ENCODE measurements around the gene GJB6. TPM values are rescaled to one million over a fixed set of nuclear protein-coding genes. Genes with fewer than 3 reads are reported as not detected.

The GJB6 gene
- polyA plus RNA-seq, 1 of the 3 experiments (the other 2 are of a cell fraction) = not detected

GRCh38 chr13:20222553-20222952 lies 9.6 kb downstream of the GJB6 start:
- H3K9ac ChIP-seq = no peak overlapping the region
- H3K27me3 ChIP-seq (ENCODE audit: insufficient read depth) = peaks cover 88% of the 10 kb centered on the region
- ChIA-PET POLR2A (no interaction called here), CTCF (interaction anchor here (0.6 kb wide), 1 partner anchor 678 kb away, joined by 3 read pairs; no protein-coding TSS in a partner anchor)
- no peak for DNase-seq
- TF ChIP-seq RFX5 (IDR thresholded peaks at IDR 0.05; ENCODE audit: low read length) (no peak), GABPA (IDR thresholded peaks at IDR 0.05; ENCODE audit: low read depth) (no peak), MAX (IDR thresholded peaks at IDR 0.05; ENCODE audit: low read depth) (no peak), EZH2phosphoT487 (IDR thresholded peaks at IDR 0.05; ENCODE audit: borderline replicate concordance, low read depth) (no peak), TEAD4 (IDR thresholded peaks at IDR 0.05; ENCODE audit: borderline replicate concordance, insufficient read depth) (no peak), PBX3 (IDR thresholded peaks at IDR 0.05) (no peak), FOXJ3 (CRISPR knock-in tag; IDR thresholded peaks at IDR 0.05) (no peak), MXI1 (IDR thresholded peaks at IDR 0.05; ENCODE audit: low read depth, low read length) (no peak), TAF1 (IDR thresholded peaks at IDR 0.05; ENCODE audit: borderline replicate concordance, low read depth, low read length) (no peak), FOSL2 (IDR thresholded peaks at IDR 0.05; ENCODE audit: borderline replicate concordance, low read depth) (no peak), GATA2 (CRISPR knock-in tag; IDR thresholded peaks at IDR 0.05) (no peak), RCOR1 (IDR thresholded peaks at IDR 0.05; ENCODE audit: low read length) (no peak)
- TF ChIP-seq, protein P1, sequence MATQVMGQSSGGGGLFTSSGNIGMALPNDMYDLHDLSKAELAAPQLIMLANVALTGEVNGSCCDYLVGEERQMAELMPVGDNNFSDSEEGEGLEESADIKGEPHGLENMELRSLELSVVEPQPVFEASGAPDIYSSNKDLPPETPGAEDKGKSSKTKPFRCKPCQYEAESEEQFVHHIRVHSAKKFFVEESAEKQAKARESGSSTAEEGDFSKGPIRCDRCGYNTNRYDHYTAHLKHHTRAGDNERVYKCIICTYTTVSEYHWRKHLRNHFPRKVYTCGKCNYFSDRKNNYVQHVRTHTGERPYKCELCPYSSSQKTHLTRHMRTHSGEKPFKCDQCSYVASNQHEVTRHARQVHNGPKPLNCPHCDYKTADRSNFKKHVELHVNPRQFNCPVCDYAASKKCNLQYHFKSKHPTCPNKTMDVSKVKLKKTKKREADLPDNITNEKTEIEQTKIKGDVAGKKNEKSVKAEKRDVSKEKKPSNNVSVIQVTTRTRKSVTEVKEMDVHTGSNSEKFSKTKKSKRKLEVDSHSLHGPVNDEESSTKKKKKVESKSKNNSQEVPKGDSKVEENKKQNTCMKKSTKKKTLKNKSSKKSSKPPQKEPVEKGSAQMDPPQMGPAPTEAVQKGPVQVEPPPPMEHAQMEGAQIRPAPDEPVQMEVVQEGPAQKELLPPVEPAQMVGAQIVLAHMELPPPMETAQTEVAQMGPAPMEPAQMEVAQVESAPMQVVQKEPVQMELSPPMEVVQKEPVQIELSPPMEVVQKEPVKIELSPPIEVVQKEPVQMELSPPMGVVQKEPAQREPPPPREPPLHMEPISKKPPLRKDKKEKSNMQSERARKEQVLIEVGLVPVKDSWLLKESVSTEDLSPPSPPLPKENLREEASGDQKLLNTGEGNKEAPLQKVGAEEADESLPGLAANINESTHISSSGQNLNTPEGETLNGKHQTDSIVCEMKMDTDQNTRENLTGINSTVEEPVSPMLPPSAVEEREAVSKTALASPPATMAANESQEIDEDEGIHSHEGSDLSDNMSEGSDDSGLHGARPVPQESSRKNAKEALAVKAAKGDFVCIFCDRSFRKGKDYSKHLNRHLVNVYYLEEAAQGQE (IDR thresholded peaks at IDR 0.05; ENCODE audit: low read depth, low read length) = no peak
- no peaks in the 10 kb centered on the region for H3K9me2 ChIP-seq
- H3K9me3 ChIP-seq = no peaks in the 10 kb centered on the region
- H3K36me3 ChIP-seq (replicated peaks in 1 of 2; ENCODE audit: control insufficient read depth in 1 of 2, insufficient read depth in 2 of 2, low read length in 1 of 2) = no peaks in the 10 kb centered on the region
- WGBS (ENCODE audit: low lambda C conversion rate) = 20% methylated on average over 5 of the region's 5 CpGs
- H4K20me1 ChIP-seq (ENCODE audit: insufficient read depth) = no peaks in the 10 kb centered on the region
- H3K79me2 ChIP-seq (ENCODE audit: insufficient read depth) = no peaks in the 10 kb centered on the region
- no peaks in the 10 kb centered on the region for H3F3A ChIP-seq (replicated peaks; ENCODE audit: insufficient read depth)
- H3K4me3 ChIP-seq (ENCODE audit: low read depth in 2 of 2, low read length in 1 of 2) = no peak overlapping the region
- no peak overlapping the region for H3K4me2 ChIP-seq
- H2AFZ ChIP-seq (ENCODE audit: low read depth) = no peak overlapping the region
- no peak overlapping the region for H3K27ac ChIP-seq (ENCODE audit: low read depth in 2 of 2, low read length in 1 of 2)
- no peaks in the 10 kb centered on the region for H3K4me1 ChIP-seq (ENCODE audit: control insufficient read depth in 1 of 2, insufficient read depth in 2 of 2, low read depth in 1 of 2, low read length in 1 of 2)

- Histone ChIP-seq H3K79me2 (ENCODE audit: insufficient read depth) (no peaks in the 10 kb centered on the region), H3K4me2 (no peak overlapping the region), H3K9me2 (no peaks in the 10 kb centered on the region), H3K4me3 (ENCODE audit: low read depth in 2 of 2, low read length in 1 of 2) (no peak overlapping the region), H4K20me1 (ENCODE audit: insufficient read depth) (no peaks in the 10 kb centered on the region), H3K36me3 (replicated peaks in 1 of 2; ENCODE audit: control insufficient read depth in 1 of 2, insufficient read depth in 2 of 2, low read length in 1 of 2) (no peaks in the 10 kb centered on the region), H3K27ac (ENCODE audit: low read depth in 2 of 2, low read length in 1 of 2) (no peak overlapping the region), H3K9ac (no peak overlapping the region), H3K4me1 (ENCODE audit: control insufficient read depth in 1 of 2, insufficient read depth in 2 of 2, low read depth in 1 of 2, low read length in 1 of 2) (no peaks in the 10 kb centered on the region), H2AFZ (ENCODE audit: low read depth) (no peak overlapping the region), H3F3A (replicated peaks; ENCODE audit: insufficient read depth) (no peaks in the 10 kb centered on the region), H3K27me3 (ENCODE audit: insufficient read depth) (peaks cover 88% of the 10 kb centered on the region), H3K9me3 (no peaks in the 10 kb centered on the region)
- ChIA-PET POLR2A (no interaction called here), CTCF (no interaction called here)
- TF ChIP-seq GATA2 (CRISPR knock-in tag; IDR thresholded peaks at IDR 0.05) = no peak
- TF ChIP-seq POLR2AphosphoS5 (IDR thresholded peaks at IDR 0.05; ENCODE audit: low read depth, low read length) = no peak
- TF ChIP-seq SIN3A (IDR thresholded peaks at IDR 0.05; ENCODE audit: borderline replicate concordance, low read depth, low read length) = no peak
- TF ChIP-seq TAF1 (IDR thresholded peaks at IDR 0.05; ENCODE audit: borderline replicate concordance, low read depth, low read length) = no peak
- no peak for TF ChIP-seq GABPA (IDR thresholded peaks at IDR 0.05; ENCODE audit: low read depth)
- TF ChIP-seq, protein P2, sequence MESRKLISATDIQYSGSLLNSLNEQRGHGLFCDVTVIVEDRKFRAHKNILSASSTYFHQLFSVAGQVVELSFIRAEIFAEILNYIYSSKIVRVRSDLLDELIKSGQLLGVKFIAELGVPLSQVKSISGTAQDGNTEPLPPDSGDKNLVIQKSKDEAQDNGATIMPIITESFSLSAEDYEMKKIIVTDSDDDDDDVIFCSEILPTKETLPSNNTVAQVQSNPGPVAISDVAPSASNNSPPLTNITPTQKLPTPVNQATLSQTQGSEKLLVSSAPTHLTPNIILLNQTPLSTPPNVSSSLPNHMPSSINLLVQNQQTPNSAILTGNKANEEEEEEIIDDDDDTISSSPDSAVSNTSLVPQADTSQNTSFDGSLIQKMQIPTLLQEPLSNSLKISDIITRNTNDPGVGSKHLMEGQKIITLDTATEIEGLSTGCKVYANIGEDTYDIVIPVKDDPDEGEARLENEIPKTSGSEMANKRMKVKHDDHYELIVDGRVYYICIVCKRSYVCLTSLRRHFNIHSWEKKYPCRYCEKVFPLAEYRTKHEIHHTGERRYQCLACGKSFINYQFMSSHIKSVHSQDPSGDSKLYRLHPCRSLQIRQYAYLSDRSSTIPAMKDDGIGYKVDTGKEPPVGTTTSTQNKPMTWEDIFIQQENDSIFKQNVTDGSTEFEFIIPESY (IDR thresholded peaks at IDR 0.05; ENCODE audit: borderline replicate concordance, low read depth) = no peak
- no peak for TF ChIP-seq YY1 (IDR thresholded peaks at IDR 0.05; ENCODE audit: low read depth)
- WGBS (ENCODE audit: low lambda C conversion rate) = 8% methylated on average over 6 of the region's 6 CpGs
- DNase-seq = no peak
Observed at GRCh38 chr13:20221772-20222171, 10.3 kb downstream of the GJB6 start.
